Transverse colon (tissue), 3 donors: ENCODE results near the gene SMTNL2.

Experiments used
- EP300 ChIP-seq: sonication (generic); formaldehyde crosslinking; IDR thresholded peaks from one replicate; pipeline ENCODE4 v1.6.1; 2017; ENCODE audit warnings: antibody characterized with exemption, low read depth
- POLR2A ChIP-seq: fragments of 450-650 bp; IDR thresholded peaks from one replicate; pipeline ENCODE4 v1.6.1; 2016; ENCODE audit warnings: antibody characterized with exemption, mild to moderate bottlenecking, moderate library complexity
- TF ChIP-seq, protein P1 (sequence below), 5 experiments: fragments of 200-600 bp in 3 of 5; fragments of 450-650 bp in 2 of 5; sonication (generic) in 3 of 5; IDR thresholded peaks; 1 replicate in 2 of 5; 2 replicates in 3 of 5; pipeline ENCODE4 v1.5.1; 2016 to 2017; ENCODE audit warnings: antibody characterized with exemption in 5 of 5, inconsistent platforms in 3 of 5, mild to moderate bottlenecking in 2 of 5, moderate library complexity in 1 of 5

DNA sequence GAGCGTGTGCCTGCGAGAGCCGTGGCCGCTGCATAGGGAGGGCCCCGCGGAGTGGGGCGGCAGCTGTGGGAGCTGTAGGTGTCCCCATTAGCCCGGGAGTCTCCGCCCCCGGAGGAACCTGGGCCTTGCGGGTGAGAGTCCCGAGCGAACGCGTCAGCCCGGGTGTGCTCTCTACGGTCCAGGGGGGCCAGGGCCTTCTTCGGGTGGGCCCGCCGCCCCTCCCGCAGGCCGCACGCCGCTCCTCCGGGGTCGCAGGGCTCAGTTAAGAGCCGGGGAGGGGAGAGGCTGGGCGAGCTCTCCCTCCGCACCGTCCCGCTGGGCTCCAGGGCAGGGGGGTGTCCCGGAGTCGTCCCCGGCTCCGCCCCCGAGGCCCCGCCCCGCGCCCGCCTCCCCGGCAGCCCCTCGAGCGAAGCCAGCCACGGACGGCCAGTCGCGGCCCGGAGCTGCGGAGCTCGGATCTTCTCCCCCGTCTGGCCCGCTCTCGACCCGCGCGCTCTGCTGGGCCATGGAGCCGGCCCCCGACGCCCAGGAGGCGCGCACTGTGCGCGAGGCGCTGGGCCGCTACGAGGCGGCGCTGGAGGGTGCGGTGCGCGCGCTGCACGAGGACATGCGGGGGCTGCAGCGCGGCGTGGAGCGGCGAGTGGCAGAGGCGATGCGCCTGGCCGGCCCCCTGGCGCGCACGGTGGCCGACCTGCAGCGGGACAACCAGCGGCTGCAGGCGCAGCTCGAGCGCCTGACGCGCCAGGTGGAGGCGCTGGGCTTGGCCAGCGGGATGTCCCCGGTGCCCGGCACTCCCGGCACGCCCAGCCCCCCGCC lies at the start of gene SMTNL2:
- TF ChIP-seq, protein P1, sequence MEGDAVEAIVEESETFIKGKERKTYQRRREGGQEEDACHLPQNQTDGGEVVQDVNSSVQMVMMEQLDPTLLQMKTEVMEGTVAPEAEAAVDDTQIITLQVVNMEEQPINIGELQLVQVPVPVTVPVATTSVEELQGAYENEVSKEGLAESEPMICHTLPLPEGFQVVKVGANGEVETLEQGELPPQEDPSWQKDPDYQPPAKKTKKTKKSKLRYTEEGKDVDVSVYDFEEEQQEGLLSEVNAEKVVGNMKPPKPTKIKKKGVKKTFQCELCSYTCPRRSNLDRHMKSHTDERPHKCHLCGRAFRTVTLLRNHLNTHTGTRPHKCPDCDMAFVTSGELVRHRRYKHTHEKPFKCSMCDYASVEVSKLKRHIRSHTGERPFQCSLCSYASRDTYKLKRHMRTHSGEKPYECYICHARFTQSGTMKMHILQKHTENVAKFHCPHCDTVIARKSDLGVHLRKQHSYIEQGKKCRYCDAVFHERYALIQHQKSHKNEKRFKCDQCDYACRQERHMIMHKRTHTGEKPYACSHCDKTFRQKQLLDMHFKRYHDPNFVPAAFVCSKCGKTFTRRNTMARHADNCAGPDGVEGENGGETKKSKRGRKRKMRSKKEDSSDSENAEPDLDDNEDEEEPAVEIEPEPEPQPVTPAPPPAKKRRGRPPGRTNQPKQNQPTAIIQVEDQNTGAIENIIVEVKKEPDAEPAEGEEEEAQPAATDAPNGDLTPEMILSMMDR (IDR thresholded peaks at IDR 0.05), result no peak
- TF ChIP-seq POLR2A (no peak), EP300 (no peak)
